NCI-H526 (cell line): ENCODE measurements around the gene NOL12.

Source experiments
- DNase-seq, 2 experiments: peaks; one replicate each; lab custom pipeline; 2025; lab: John Stamatoyannopoulos, UW

Gene NOL12

GRCh38 chr22:37659066-37659896, 26.9 kb upstream of the NOL12 start:
- DNase-seq, result peak in 1 of 2 experiments; percentile 42

- no peak for DNase-seq
These were observed 26.0 kb upstream of the NOL12 start for GRCh38 chr22:37659897-37660708.

GRCh38 chr22:37660709-37661045, 25.5 kb upstream of the NOL12 start:
- no peak for DNase-seq

GRCh38 chr22:37661160-37661924, 24.8 kb upstream of the NOL12 start:
- DNase-seq, result no peak

GRCh38 chr22:37662039-37662438, 24.1 kb upstream of the NOL12 start:
- DNase-seq, result no peak

GRCh38 chr22:37663521-37664140, 22.5 kb upstream of the NOL12 start:
- DNase-seq, result no peak

GRCh38 chr22:37664249-37665101, 21.7 kb upstream of the NOL12 start:
- no peak for DNase-seq

- DNase-seq, result no peak
These were observed 20.7 kb upstream of the NOL12 start for GRCh38 chr22:37665487-37665886.

GRCh38 chr22:37669586-37669985, 16.6 kb upstream of the NOL12 start:
- no peak for DNase-seq

- DNase-seq, result no peak
These were observed 13.8 kb upstream of the NOL12 start for GRCh38 chr22:37672206-37672919.

GRCh38 chr22:37672920-37673455, 13.2 kb upstream of the NOL12 start:
- no peak for DNase-seq

- DNase-seq, result no peak
These were observed 11.9 kb upstream of the NOL12 start for GRCh38 chr22:37674248-37674647.

GRCh38 chr22:37674951-37675929, 10.9 kb upstream of the NOL12 start, which contains the start of gene LGALS1:
Gene LGALS1 (plus strand): TSS chr22:37675636. CDS start chr22:37675703, 67 bp downstream.
- peak in 1 of 2 experiments; percentile 38 for DNase-seq

- no peak for DNase-seq
These were observed 10.0 kb upstream of the NOL12 start for GRCh38 chr22:37675930-37676735.

- DNase-seq, result peak in 1 of 2 experiments; percentile 74
These were observed 9.2 kb upstream of the NOL12 start for GRCh38 chr22:37676736-37677492.

GRCh38 chr22:37677493-37677974, 8.6 kb upstream of the NOL12 start:
- DNase-seq, result no peak

GRCh38 chr22:37678372-37678771, 7.8 kb upstream of the NOL12 start:
- no peak for DNase-seq
